Mucosa of descending colon (tissue), 3 donors: ENCODE measurements around the gene SMG6. TPM values are rescaled to one million over a fixed set of nuclear protein-coding genes. Genes with fewer than 3 reads are reported as not detected.
"Not testable (repeated sequence)": the region's sequence is repeated elsewhere in the genome, so short reads cannot be mapped to it uniquely, and the experiment has no call there.

Source experiments
- ATAC-seq: fragments of 200-7000 bp; cut with Tn5 transposase; one replicate; pipeline ENCODE4 v1.9.1; 2020; ENCODE audit warnings: mild to moderate bottlenecking, moderate library complexity
- DNase-seq, 3 donors: peaks; one replicate each; pipeline ENCODE4 v3.0.0-alpha.2; 2020
- H3K36me3 ChIP-seq: fragments of 200-600 bp; one replicate; pipeline ENCODE4 v1.8.0; 2021; ENCODE audit warnings: low read depth, mild to moderate bottlenecking
- H3K4me1 ChIP-seq: fragments of 200-600 bp; one replicate; pipeline ENCODE4 v1.8.0; 2021; ENCODE audit warnings: low read depth, mild to moderate bottlenecking
- H3K4me3 ChIP-seq: fragments of 200-600 bp; one replicate; pipeline ENCODE4 v1.8.0; 2021; ENCODE audit warnings: mild to moderate bottlenecking
- H3K9me3 ChIP-seq: fragments of 200-600 bp; one replicate; pipeline ENCODE4 v1.8.0; 2021; ENCODE audit warnings: mild to moderate bottlenecking
- CTCF ChIP-seq: fragments of 200-600 bp; IDR thresholded peaks from one replicate; pipeline ENCODE4 v1.8.0; 2022; ENCODE audit warnings: antibody characterized with exemption, mild to moderate bottlenecking
- intact Hi-C, 2 donors: fragments of 100-400 bp; cut with DNase I in 1 of 2; cut with micrococcal nuclease in 1 of 2; formaldehyde crosslinking; loops; one replicate each; pipeline versions ENCODE4 v1.11.0 to v1.11.1; 2022; cut with DNase I, micrococcal nuclease
- total RNA-seq, 3 donors: library from RNA; stranded (reverse); fragmentation: NEBNext Ultra II Directional in 2 of 3; extraction: Animal tissue kit (Norgen Biotek cat#: 25700) in 2 of 3; gene quantifications; one replicate each; pipeline versions ENCODE4 v1.2.1 to v1.2.4, GENCODE V29; 2021 to 2023
- donor health status: DM: no; HTN: no; CAD: no; lungs with moderate emphysema.
- donor health status: DM: no; HTN: no; CAD: no.
- donor health status: DM: no; HTN: yes; CAD: no.

SMG6 gene
- total RNA-seq, 3 donors from 2014 or later, result 25.9 to 41.6 (median 38.8) TPM

- intact Hi-C loops, result no loop called here
- no peak for TF ChIP-seq CTCF
- peaks cover 14% of the 10 kb centered on the region for H3K4me1 ChIP-seq
- DNase-seq (peak in 1 of 3 donors; percentile 73), ATAC-seq (peak; percentile 87)
- no peaks in the 10 kb centered on the region for H3K36me3 ChIP-seq
- no peaks in the 10 kb centered on the region for H3K9me3 ChIP-seq
- H3K4me3 ChIP-seq, result no peak overlapping the region
Observed at GRCh38 chr17:2266045-2266864, 37.3 kb downstream of the SMG6 start.

- ATAC-seq, H3K9me3 ChIP-seq, H3K36me3 ChIP-seq, intact Hi-C loops, DNase-seq, H3K4me3 ChIP-seq: not testable (repeated sequence)
- H3K4me1 ChIP-seq, result peaks cover 14% of the 10 kb centered on the region
Observed at GRCh38 chr17:2265166-2265565, 38.4 kb downstream of the SMG6 start.

GRCh38 chr17:2264067-2264860 lies 39.3 kb downstream of the SMG6 start:
- H3K9me3 ChIP-seq, result no peaks in the 10 kb centered on the region
- ATAC-seq, result no peak
- H3K36me3 ChIP-seq, result no peaks in the 10 kb centered on the region
- H3K4me3 ChIP-seq, result no peak overlapping the region
- intact Hi-C loops, result no loop called here
- DNase-seq, result no peak
- TF ChIP-seq CTCF, result no peak
- peaks cover 14% of the 10 kb centered on the region for H3K4me1 ChIP-seq

- Histone ChIP-seq H3K4me1 (peaks cover 14% of the 10 kb centered on the region), H3K4me3 (no peak overlapping the region), H3K36me3 (no peaks in the 10 kb centered on the region), H3K9me3 (no peaks in the 10 kb centered on the region)
- ATAC-seq (no peak), DNase-seq (no peak)
- intact Hi-C loops, result no loop called here
- no peak for TF ChIP-seq CTCF
Observed at GRCh38 chr17:2263183-2264066, 40.2 kb downstream of the SMG6 start.

- intact Hi-C loops, result no loop called here
- no peak for ATAC-seq
- DNase-seq, result no peak
Observed at GRCh38 chr17:2262135-2262587, 41.4 kb downstream of the SMG6 start.

More at GRCh38 chr17:2262135-2262587, 41.4 kb downstream of the SMG6 start:
- no peak for TF ChIP-seq CTCF
- Histone ChIP-seq H3K4me3 (no peak overlapping the region), H3K9me3 (no peaks in the 10 kb centered on the region), H3K4me1 (peaks cover 14% of the 10 kb centered on the region), H3K36me3 (no peaks in the 10 kb centered on the region)
